IMR-90 (cell line): ENCODE results near the gene C11orf71. TPM values are rescaled to one million over a fixed set of nuclear protein-coding genes. Genes with fewer than 3 reads are reported as not detected.

Source experiments
- ATAC-seq: fragments of 200-7000 bp; cut with Tn5 transposase; 2 replicates; pipeline ENCODE4 v1.9.1; 2020; ENCODE audit warnings: low read depth, mild to moderate bottlenecking, moderate library complexity
- BruUV-seq: library from RNA; stranded (reverse); fragments of 400-500 nt; replicated peaks from 2 replicates; lab custom pipeline; 2021; lab: Mats Ljungman, UMichigan
- CTCF ChIA-PET: fragments of 300-600 bp; formaldehyde crosslinking; extraction: SDS; loops from one replicate; lab custom pipeline; 2021; ENCODE audit warnings: antibody characterized with exemption; lab: Yijun Ruan, JAX
- POLR2A ChIA-PET: fragments of 300-600 bp; sonication (Branson Sonifier 250); formaldehyde crosslinking; loops from one replicate; lab custom pipeline; 2022; ENCODE audit warnings: antibody characterized with exemption; ENCODE audit not compliant: unreplicated experiment; lab: Charles Lee
- DNase-seq: peaks from one replicate; pipeline ENCODE4 v3.0.0; 2013
- H2AFZ ChIP-seq: replicated peaks from 2 replicates; pipeline ENCODE3; 2013; ENCODE audit warnings: low read length, mild to moderate bottlenecking; ENCODE audit not compliant: poor library complexity
- H2AK5ac ChIP-seq: 2 replicates; pipeline ENCODE4 v1.6.1; 2013; ENCODE audit warnings: low read depth, low read length, inconsistent platforms
- H2AK9ac ChIP-seq: replicated peaks from 2 replicates; pipeline ENCODE3; 2013; ENCODE audit warnings: mild to moderate bottlenecking, low read depth, low read length, moderate library complexity; ENCODE audit not compliant: poor library complexity
- H2BK120ac ChIP-seq: 2 replicates; pipeline ENCODE4 v1.6.1; 2013; ENCODE audit warnings: low read depth, low read length, inconsistent platforms
- H2BK15ac ChIP-seq: 3 replicates; pipeline ENCODE4 v1.6.1; 2013; ENCODE audit warnings: low read depth, low read length, inconsistent platforms
- H2BK20ac ChIP-seq: 2 replicates; pipeline ENCODE4 v1.6.1; 2013; ENCODE audit warnings: low read depth, mild to moderate bottlenecking, inconsistent platforms, low read length, moderate library complexity
- H2BK5ac ChIP-seq: 2 replicates; pipeline ENCODE4 v1.6.1; 2013; ENCODE audit warnings: mild to moderate bottlenecking, low read depth, low read length, inconsistent platforms; ENCODE audit not compliant: poor library complexity, severe bottlenecking
- H3K14ac ChIP-seq: replicated peaks from 2 replicates; pipeline ENCODE4 v1.6.1; 2013; ENCODE audit warnings: low read depth, low read length, inconsistent platforms
- H3K18ac ChIP-seq: 2 replicates; pipeline ENCODE4 v1.6.1; 2013; ENCODE audit warnings: low read depth, low read length, control low read depth
- H3K23ac ChIP-seq: 2 replicates; pipeline ENCODE4 v1.6.1; 2013; ENCODE audit warnings: low read depth, low read length, inconsistent platforms
- H3K27ac ChIP-seq: 2 replicates; pipeline ENCODE4 v1.5.1; 2013; ENCODE audit warnings: mild to moderate bottlenecking, control low read depth, low read length; ENCODE audit not compliant: insufficient read depth
- H3K27me3 ChIP-seq: 2 replicates; pipeline ENCODE4 v1.6.1; 2013; ENCODE audit warnings: low read length; ENCODE audit not compliant: control insufficient read depth, insufficient read depth
- H3K36me3 ChIP-seq: 2 replicates; pipeline ENCODE4 v1.6.1; 2013; ENCODE audit warnings: low read length, mixed read lengths; ENCODE audit not compliant: control insufficient read depth, insufficient read depth
- H3K4ac ChIP-seq: 2 replicates; pipeline ENCODE4 v1.6.1; 2013; ENCODE audit warnings: low read depth, low read length, inconsistent platforms
- H3K4me1 ChIP-seq: 2 replicates; pipeline ENCODE4 v1.6.1; 2013; ENCODE audit warnings: low read length, mixed read lengths; ENCODE audit not compliant: control insufficient read depth, insufficient read depth
- H3K4me2 ChIP-seq: 2 replicates; pipeline ENCODE4 v1.6.1; 2013; ENCODE audit warnings: low read depth, mild to moderate bottlenecking, control low read depth, low read length, moderate library complexity
- H3K4me3 ChIP-seq: 2 replicates; pipeline ENCODE4 v1.5.1; 2013; ENCODE audit warnings: low read depth, mild to moderate bottlenecking, control low read depth, low read length, moderate library complexity; ENCODE audit not compliant: insufficient read depth
- H3K56ac ChIP-seq: 2 replicates; pipeline ENCODE4 v1.6.1; 2013; ENCODE audit warnings: low read length, inconsistent platforms; ENCODE audit not compliant: insufficient read depth; ENCODE audit errors: extremely low read depth
- H3K79me1 ChIP-seq, 2 experiments: 2 replicates each; pipeline ENCODE4 v1.6.1; 2013; ENCODE audit warnings: low read length in 2 of 2, inconsistent platforms in 1 of 2, low read depth in 1 of 2
- H3K9ac ChIP-seq: 2 replicates; pipeline ENCODE4 v1.6.1; 2013; ENCODE audit warnings: low read depth, low read length, control low read depth
- H3K9me1 ChIP-seq: 2 replicates; pipeline ENCODE4 v1.6.1; 2013; ENCODE audit warnings: low read length, inconsistent platforms; ENCODE audit not compliant: insufficient read depth
- H3K9me3 ChIP-seq: 2 replicates; pipeline ENCODE4 v1.6.1; 2013; ENCODE audit warnings: low read length; ENCODE audit not compliant: control insufficient read depth, insufficient read depth
- H4K20me1 ChIP-seq: 2 replicates; pipeline ENCODE4 v1.6.1; 2013; ENCODE audit warnings: low read length, inconsistent platforms; ENCODE audit not compliant: insufficient read depth
- H4K5ac ChIP-seq: 2 replicates; pipeline ENCODE4 v1.6.1; 2013; ENCODE audit warnings: mild to moderate bottlenecking, low read depth, low read length, control low read depth
- H4K8ac ChIP-seq, 2 experiments: 2 replicates each; pipeline ENCODE4 v1.6.1; 2013; ENCODE audit warnings: low read depth in 2 of 2, low read length in 2 of 2, control low read depth in 1 of 2, inconsistent platforms in 1 of 2
- H4K91ac ChIP-seq: 2 replicates; pipeline ENCODE4 v1.6.1; 2013; ENCODE audit warnings: low read depth, low read length, inconsistent platforms; ENCODE audit not compliant: insufficient read depth
- MAFK ChIP-seq: IDR thresholded peaks from 2 replicates; pipeline ENCODE4 v1.6.1; 2012; ENCODE audit warnings: low read depth, low read length, improper control_type of control experiment
- MAZ ChIP-seq: IDR thresholded peaks from 2 replicates; pipeline ENCODE4 v1.6.1; 2012; ENCODE audit warnings: low read depth, mild to moderate bottlenecking, low read length, improper control_type of control experiment, moderate library complexity, borderline replicate concordance
- POLR2A ChIP-seq: IDR thresholded peaks from 2 replicates; pipeline ENCODE4 v1.6.1; 2012; ENCODE audit warnings: mild to moderate bottlenecking, low read depth, low read length
- RAD21 ChIP-seq: IDR thresholded peaks from 2 replicates; pipeline ENCODE4 v1.6.1; 2012; ENCODE audit warnings: low read length, improper control_type of control experiment
- SMC3 ChIP-seq: fragments of 150-350 bp; IDR thresholded peaks from 2 replicates; pipeline ENCODE4 v1.6.1; 2016; ENCODE audit warnings: low read depth, mild to moderate bottlenecking, antibody characterized with exemption, low read length, moderate library complexity
- WGBS, 2 experiments: methylation state at CpG; one replicate each; pipeline versions ENCODE4 v1.1.5 to v1.1.7; 2013; ENCODE audit warnings: missing lambda C conversion rate in 2 of 2; ENCODE audit not compliant: insufficient read length in 1 of 2; ENCODE audit errors: extremely low coverage in 2 of 2; 5-methylcytosine and 5-hydroxymethylcytosine counted together
- dilution Hi-C: fragments of 300-500 bp; cut with HindIII; formaldehyde crosslinking; loops from one replicate; pipeline ENCODE4 v1.14.3; 2018; ENCODE audit warnings: low sequenced_read_pairs; ENCODE audit not compliant: unreplicated experiment
- in situ Hi-C: fragments of 300-500 bp; cut with MboI; formaldehyde crosslinking; loops from 3 replicates; pipeline ENCODE4 v1.14.3; 2019; ENCODE audit warnings: low sequenced_read_pairs, inconsistent platforms, mixed read lengths
- intact Hi-C: fragments of 100-400 bp; cut with micrococcal nuclease; formaldehyde crosslinking; loops from 2 replicates; pipeline ENCODE4 v1.10.0; 2022
- polyA plus RNA-seq, 3 experiments: library from polyadenylated mRNA; depleted of rRNA; stranded (reverse); fragments of >200 nt; gene quantifications; 2 replicates each; pipeline ENCODE4 v1.2.3, GENCODE V29; 2012; ENCODE audit warnings: low replicate concordance in 1 of 3
- total RNA-seq: library from RNA; depleted of rRNA; stranded (reverse); fragments of >200 nt; gene quantifications from 2 replicates; pipeline ENCODE4 v1.2.3, GENCODE V29; 2012
- TF ChIP-seq, protein P1 (sequence below): fragments of 150-350 bp; IDR thresholded peaks from 2 replicates; pipeline ENCODE4 v1.6.1; 2016; ENCODE audit warnings: low read depth, mild to moderate bottlenecking, low read length, moderate library complexity, borderline replicate concordance

The C11orf71 gene
- total and polyA plus RNA-seq, 2 of the 4 experiments (the other 2 are of a cell fraction), result 2.3 to 3.7 TPM

DNA sequence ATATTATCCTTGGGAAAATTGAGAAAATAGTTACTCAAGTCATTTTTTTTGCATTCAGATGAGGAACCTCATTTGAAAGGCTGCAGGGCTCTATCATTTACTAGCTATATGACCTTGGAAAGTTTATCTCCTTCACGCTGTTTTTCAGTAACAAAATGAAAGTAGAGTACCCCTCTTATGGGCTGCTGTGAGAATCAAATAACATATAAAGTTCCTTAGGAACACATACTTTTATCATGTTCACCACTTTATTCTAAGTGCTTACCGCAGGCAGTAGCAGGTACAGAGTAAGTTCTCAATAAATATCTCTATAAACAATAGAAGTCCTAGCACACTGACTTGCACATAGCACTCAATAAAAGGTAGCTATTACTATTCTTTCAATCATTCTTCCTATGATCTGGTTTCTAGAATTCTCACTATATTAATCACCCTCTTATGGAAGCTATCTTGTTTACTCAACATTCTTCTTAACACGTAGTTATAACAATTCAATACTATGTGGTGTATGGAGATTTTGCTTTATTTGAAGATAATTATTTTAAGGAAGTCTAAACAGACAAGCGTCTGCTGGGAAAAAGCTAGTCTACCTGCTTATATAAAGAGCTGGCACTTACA lies 1.9 kb downstream of the C11orf71 start:
- H3K4ac ChIP-seq, result peak overlapping the region; percentile 42; the same call in 1 of the 2 replicates
- peak overlapping the region; percentile 30 for H3K18ac ChIP-seq
- no peak overlapping the region for H2AK9ac ChIP-seq
- H4K5ac ChIP-seq, result peak overlapping the region; percentile 23; the same call in 1 of the 2 replicates
- TF ChIP-seq POLR2A (no peak), SMC3 (no peak), MAFK (no peak), RAD21 (no peak), MAZ (no peak)
- TF ChIP-seq, protein P1, sequence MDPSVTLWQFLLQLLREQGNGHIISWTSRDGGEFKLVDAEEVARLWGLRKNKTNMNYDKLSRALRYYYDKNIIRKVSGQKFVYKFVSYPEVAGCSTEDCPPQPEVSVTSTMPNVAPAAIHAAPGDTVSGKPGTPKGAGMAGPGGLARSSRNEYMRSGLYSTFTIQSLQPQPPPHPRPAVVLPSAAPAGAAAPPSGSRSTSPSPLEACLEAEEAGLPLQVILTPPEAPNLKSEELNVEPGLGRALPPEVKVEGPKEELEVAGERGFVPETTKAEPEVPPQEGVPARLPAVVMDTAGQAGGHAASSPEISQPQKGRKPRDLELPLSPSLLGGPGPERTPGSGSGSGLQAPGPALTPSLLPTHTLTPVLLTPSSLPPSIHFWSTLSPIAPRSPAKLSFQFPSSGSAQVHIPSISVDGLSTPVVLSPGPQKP, result no peak
- peak overlapping the region in 1 of 2 experiments; percentile 16; a peak in 1 of 4 replicates for H4K8ac ChIP-seq
- H2BK5ac ChIP-seq, result peak overlapping the region; percentile 90
- peak overlapping the region; percentile 58; the same call in 1 of the 2 replicates for H2BK120ac ChIP-seq
- H3K4me2 ChIP-seq, result peak overlapping the region; percentile 95
- DNase-seq, result no peak
- ATAC-seq, result no peak
- H2AK5ac ChIP-seq, result no peak overlapping the region
- H3K4me1 ChIP-seq, result peaks cover 4% of the 10 kb centered on the region; the same call in 1 of the 2 replicates
- H3K4me3 ChIP-seq, result peak overlapping the region; percentile 17; the same call in 1 of the 2 replicates
- no peak overlapping the region for H4K91ac ChIP-seq
- peak overlapping the region; percentile 62; the same call in 1 of the 2 replicates for H3K9ac ChIP-seq
- peak overlapping the region; percentile 26; the same call in 1 of the 2 replicates for H3K56ac ChIP-seq
- 0 out of 2 replicates have a peak overlapping the region, but pooled peaks have one; percentile 46 for H3K14ac ChIP-seq
- in situ Hi-C loops, result loop anchor here (5.0 kb wide), 1 partner anchor 46 kb away; no protein-coding TSS in a partner anchor
- H4K20me1 ChIP-seq, result no peaks in the 10 kb centered on the region
- no peak overlapping the region for H2BK20ac ChIP-seq
- dilution Hi-C loops, result no loop called here
- whole genome bisulfite sequencing, 2 experiments, result no CpG with 5 or more reads among the region's 4 CpGs
- peak overlapping the region; percentile 64; the same call in 1 of the 2 replicates for H3K27ac ChIP-seq
- no TSS peak for BruUV-seq
- CTCF ChIA-PET, result interaction anchor here (1.7 kb wide), 1 partner anchor 16 kb away, joined by 7 read pairs; no protein-coding TSS in a partner anchor
- 0 out of 3 replicates have a peak overlapping the region, but pooled peaks have one; percentile 5 for H2BK15ac ChIP-seq
- no peaks in the 10 kb centered on the region for H3K27me3 ChIP-seq
- H3K23ac ChIP-seq, result no peak overlapping the region; the same call in 1 of the 2 replicates
- POLR2A ChIA-PET, result no interaction called here
- intact Hi-C loops, result no loop called here
- H3K79me1 ChIP-seq, result peaks cover 5 to 9% of the 10 kb centered on the region in 2 experiments; a peak in 3 of 4 replicates
- no peaks in the 10 kb centered on the region for H3K36me3 ChIP-seq
- no peak overlapping the region for H2AFZ ChIP-seq
- 0 out of 2 replicates have a peak, but pooled peaks cover 3% of the 10 kb centered on the region for H3K9me1 ChIP-seq
- H3K9me3 ChIP-seq, result no peaks in the 10 kb centered on the region
